Neural crest cell (in vitro differentiated cells): ENCODE data around the gene KRT81. TPM values are rescaled to one million over a fixed set of nuclear protein-coding genes. Genes with fewer than 3 reads are reported as not detected.
"Not testable (repeated sequence)": the region's sequence is repeated elsewhere in the genome, so short reads cannot be mapped to it uniquely, and the experiment has no call there.

Experiments
- DNase-seq: peaks from one replicate; pipeline ENCODE4 v3.0.0; 2021; ENCODE audit warnings: low read depth, mixed read lengths, low spot score
- H3K27ac Mint-ChIP-seq: one replicate; pipeline ENCODE4 v1.8.0; 2021; ENCODE audit warnings: mild to moderate bottlenecking, mixed read lengths; ENCODE audit not compliant: unreplicated experiment
- H3K27me3 Mint-ChIP-seq: 2 replicates; pipeline ENCODE4 v1.8.0; 2021; ENCODE audit warnings: low read depth, mild to moderate bottlenecking, mixed read lengths
- H3K36me3 Mint-ChIP-seq: 2 replicates; pipeline ENCODE4 v1.8.0; 2021; ENCODE audit warnings: low read depth, mild to moderate bottlenecking, mixed read lengths
- H3K4me1 Mint-ChIP-seq: 2 replicates; pipeline ENCODE4 v1.8.0; 2021; ENCODE audit warnings: mixed read lengths
- H3K4me3 Mint-ChIP-seq: one replicate; pipeline ENCODE4 v1.8.0; 2021; ENCODE audit warnings: mild to moderate bottlenecking, mixed read lengths
- H3K9me3 Mint-ChIP-seq: 2 replicates; pipeline ENCODE4 v1.8.0; 2021; ENCODE audit warnings: mixed read lengths
- CTCF ChIP-seq: fragments of 200-600 bp; sonication (generic); conservative IDR thresholded peaks from 2 replicates; pipeline ENCODE4 v1.5.0; 2021; ENCODE audit warnings: antibody characterized with exemption, mild to moderate bottlenecking
- total RNA-seq: library from RNA; stranded (reverse); gene quantifications from 2 replicates; pipeline ENCODE4 v1.2.1, GENCODE V29; 2021

Gene KRT81
- total RNA-seq, 1 donor from 2014 or later, result not detected

- no peaks in the 10 kb centered on the region for H3K36me3 Mint-ChIP-seq
- H3K4me1 Mint-ChIP-seq, result peaks cover 18% of the 10 kb centered on the region
- no peak overlapping the region for H3K27ac Mint-ChIP-seq
- no peak overlapping the region for H3K4me3 Mint-ChIP-seq
- no peak for DNase-seq
- TF ChIP-seq CTCF, result no peak
- no peaks in the 10 kb centered on the region for H3K9me3 Mint-ChIP-seq
- peaks cover 71% of the 10 kb centered on the region for H3K27me3 Mint-ChIP-seq
These were observed 36.2 kb downstream of the KRT81 start for GRCh38 chr12:52254965-52255751.

GRCh38 chr12:52254180-52254964 lies 37.0 kb downstream of the KRT81 start:
- no peak for TF ChIP-seq CTCF
- Mint-ChIP-seq H3K9me3 (no peaks in the 10 kb centered on the region), H3K27ac (no peak overlapping the region), H3K4me1 (peaks cover 26% of the 10 kb centered on the region), H3K36me3 (no peaks in the 10 kb centered on the region), H3K27me3 (peaks cover 73% of the 10 kb centered on the region), H3K4me3 (no peak overlapping the region)
- DNase-seq, result no peak

- Mint-ChIP-seq H3K9me3 (no peaks in the 10 kb centered on the region), H3K27ac (no peak overlapping the region), H3K36me3 (no peaks in the 10 kb centered on the region), H3K27me3 (peaks cover 73% of the 10 kb centered on the region), H3K4me3 (no peak overlapping the region), H3K4me1 (peaks cover 26% of the 10 kb centered on the region)
- no peak for TF ChIP-seq CTCF
- DNase-seq, result no peak
These were observed 37.7 kb downstream of the KRT81 start for GRCh38 chr12:52253391-52254179.

DNA sequence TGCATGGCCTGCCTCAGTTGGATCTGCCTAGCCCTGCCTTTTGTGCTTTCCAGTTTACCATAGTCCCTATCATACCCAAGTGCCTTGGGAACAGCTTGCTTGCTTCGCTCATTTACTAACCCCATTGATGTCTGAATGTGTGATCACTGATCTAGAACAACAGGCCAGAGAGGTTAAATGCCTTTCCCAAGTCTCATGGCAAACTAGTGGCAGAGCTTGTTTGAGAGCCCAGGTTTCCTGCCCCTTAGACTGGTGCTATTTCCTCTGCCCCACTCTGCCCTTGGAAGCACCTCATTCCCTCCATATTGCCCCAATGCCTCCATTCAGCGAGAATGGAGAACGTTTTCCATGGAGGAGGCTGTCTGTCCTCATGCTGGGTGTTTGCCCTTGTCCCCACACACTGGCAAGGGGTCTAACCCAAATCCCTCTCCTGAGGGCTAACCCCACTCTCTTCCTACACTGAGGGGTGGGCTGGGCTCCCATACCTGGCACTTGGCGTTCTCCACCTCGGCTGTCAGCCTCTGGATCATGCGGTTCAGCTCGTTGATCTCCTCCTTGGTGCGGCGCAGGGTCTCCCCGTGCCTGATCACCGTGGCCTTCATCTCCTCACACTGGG lies 38.5 kb downstream of the KRT81 start:
- H3K27ac Mint-ChIP-seq, result no peak overlapping the region
- peaks cover 26% of the 10 kb centered on the region for H3K4me1 Mint-ChIP-seq
- no peak for DNase-seq
- peaks cover 69% of the 10 kb centered on the region for H3K27me3 Mint-ChIP-seq
- no peaks in the 10 kb centered on the region for H3K9me3 Mint-ChIP-seq
- TF ChIP-seq CTCF, result no peak
- no peaks in the 10 kb centered on the region for H3K36me3 Mint-ChIP-seq
- no peak overlapping the region for H3K4me3 Mint-ChIP-seq

DNA sequence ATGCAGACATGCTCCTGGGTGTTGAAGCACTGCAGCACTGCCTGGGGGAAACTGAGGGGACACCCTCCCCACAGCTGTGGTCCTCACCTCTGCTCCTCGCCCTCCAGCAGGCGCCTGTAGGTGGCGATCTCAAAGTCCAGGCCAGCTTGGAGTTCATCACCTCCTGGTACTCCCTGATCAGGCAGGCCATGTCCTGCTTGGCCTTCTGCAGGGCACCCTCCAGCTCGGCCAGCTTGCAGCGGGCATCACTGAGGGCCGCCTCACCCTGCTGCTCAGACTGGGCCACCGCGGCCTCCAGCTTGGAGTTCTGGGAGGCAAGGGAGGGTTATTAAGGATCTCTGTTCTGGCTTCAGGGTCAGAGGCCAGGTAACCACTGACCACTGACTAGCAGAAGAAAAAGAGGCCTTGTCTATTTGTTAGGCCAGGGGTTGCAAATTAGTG lies 39.1 kb downstream of the KRT81 start:
- H3K4me3 Mint-ChIP-seq, DNase-seq, H3K27ac Mint-ChIP-seq, H3K9me3 Mint-ChIP-seq, H3K36me3 Mint-ChIP-seq: not testable (repeated sequence)
- H3K4me1 Mint-ChIP-seq, result peaks cover 31% of the 10 kb centered on the region
- H3K27me3 Mint-ChIP-seq, result peaks cover 69% of the 10 kb centered on the region
